ENCODE data around the gene GRAMD1A. TPM values are rescaled to one million over a fixed set of nuclear protein-coding genes. Genes with fewer than 3 reads are reported as not detected.
A peak's percentile ranks its signal among the peaks of the same experiment; 100 is the strongest.

Gene GRAMD1A
- total RNA-seq, 1 donor from 2014 or later: 61.9 TPM

- intact Hi-C loops (cut with DNase I): loop anchor here (10.0 kb wide), 1 partner anchor 208 kb away; no protein-coding TSS in a partner anchor
- H3K27me3 ChIP-seq: no peaks in the 10 kb centered on the region
- H3K9me3 ChIP-seq: no peaks in the 10 kb centered on the region
- H3K36me3 ChIP-seq: no peaks in the 10 kb centered on the region
- no peak overlapping the region for H3K27ac ChIP-seq
- H3K4me3 ChIP-seq: no peak overlapping the region
- no peak for DNase-seq (ENCODE audit: extremely low spot score in 2 of 2)
- TF ChIP-seq CTCF (IDR thresholded peaks at IDR 0.05): peak; percentile 89 to 93 (median 90)
- no peak for TF ChIP-seq POLR2AphosphoS5 (IDR thresholded peaks at IDR 0.05; ENCODE audit: insufficient read depth in 1 of 2, low read depth in 1 of 2)
- H3K4me1 ChIP-seq: no peaks in the 10 kb centered on the region
These were observed 66.8 kb downstream of the GRAMD1A start for GRCh38 chr19:35066691-35067563.

DNA sequence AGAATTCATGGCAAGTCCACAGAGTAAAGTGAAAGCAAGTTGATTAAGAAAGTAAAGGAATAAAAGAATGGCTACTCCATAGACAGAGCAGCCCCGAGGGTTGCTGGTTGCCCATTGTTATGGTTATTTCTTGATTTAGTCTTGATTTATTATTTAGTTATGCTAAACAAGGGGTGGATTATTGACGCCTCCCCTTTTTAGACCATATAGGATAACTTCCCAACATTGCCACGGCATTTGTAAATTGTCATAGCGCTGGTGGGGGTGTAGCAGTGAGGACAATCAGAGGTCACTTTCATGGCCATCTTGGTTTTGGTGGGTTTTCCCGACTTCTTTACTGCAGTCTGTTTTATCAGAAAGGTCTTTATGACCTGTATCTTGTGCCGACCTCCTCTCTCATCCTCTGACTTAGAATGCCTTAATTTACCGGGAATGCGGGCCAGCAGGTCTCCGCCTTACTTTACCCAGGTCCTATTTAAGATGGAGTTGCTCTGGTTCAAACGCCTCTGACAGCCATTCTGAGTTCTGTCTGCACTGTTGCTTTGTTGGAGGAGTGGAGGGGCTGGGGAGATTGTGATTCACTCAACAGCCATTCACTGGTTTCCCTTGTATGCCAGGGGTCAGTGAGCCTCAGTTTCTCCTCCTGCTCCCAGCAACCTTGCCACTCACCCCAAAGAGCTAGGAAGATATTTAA is 69.0 kb downstream of the GRAMD1A start:
- Histone ChIP-seq H3K27ac (no peak overlapping the region), H3K27me3 (no peaks in the 10 kb centered on the region), H3K36me3 (no peaks in the 10 kb centered on the region), H3K4me3 (no peak overlapping the region), H3K4me1 (no peaks in the 10 kb centered on the region), H3K9me3 (no peaks in the 10 kb centered on the region)
- TF ChIP-seq CTCF (IDR thresholded peaks at IDR 0.05): no peak
- intact Hi-C loops (cut with DNase I): loop anchor here (10.0 kb wide), 1 partner anchor 206 kb away; no protein-coding TSS in a partner anchor
- DNase-seq (ENCODE audit: extremely low spot score in 2 of 2): no peak

- no peaks in the 10 kb centered on the region for H3K36me3 ChIP-seq
- intact Hi-C loops (cut with DNase I): loop anchor here (10.0 kb wide), 1 partner anchor 205 kb away; no protein-coding TSS in a partner anchor
- DNase-seq (ENCODE audit: extremely low spot score in 2 of 2): no peak
- no peak overlapping the region for H3K27ac ChIP-seq
- TF ChIP-seq CTCF (IDR thresholded peaks at IDR 0.05) (no peak), POLR2AphosphoS5 (IDR thresholded peaks at IDR 0.05; ENCODE audit: insufficient read depth in 1 of 2, low read depth in 1 of 2) (no peak), POLR2A (IDR thresholded peaks at IDR 0.05) (no peak)
- H3K4me1 ChIP-seq: no peaks in the 10 kb centered on the region
- no peaks in the 10 kb centered on the region for H3K27me3 ChIP-seq
- H3K4me3 ChIP-seq: no peak overlapping the region
- H3K9me3 ChIP-seq: no peaks in the 10 kb centered on the region
These were observed 69.6 kb downstream of the GRAMD1A start for GRCh38 chr19:35069696-35070095.

DNA sequence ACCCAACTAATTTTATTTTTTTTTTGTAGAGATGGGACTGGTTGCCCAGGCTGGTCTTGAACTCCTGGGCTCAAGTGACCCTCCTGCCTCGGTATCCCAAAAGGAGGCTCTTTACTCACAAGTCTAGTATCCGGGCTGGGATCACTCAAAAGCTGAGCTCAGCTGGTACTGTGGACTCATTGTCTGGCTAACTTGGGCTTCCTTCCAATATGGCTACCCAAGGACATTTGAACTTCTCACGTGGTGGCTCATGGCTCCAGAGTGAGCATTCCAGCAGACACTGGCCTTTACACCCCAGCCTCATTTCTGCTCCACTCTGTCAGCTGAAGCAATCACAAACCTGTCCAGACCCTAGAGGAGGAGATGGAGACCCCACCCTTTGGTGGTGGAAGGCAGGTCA is 70.3 kb downstream of the GRAMD1A start:
- Histone ChIP-seq H3K4me3 (no peak overlapping the region), H3K27me3 (no peaks in the 10 kb centered on the region), H3K27ac (no peak overlapping the region), H3K36me3 (no peaks in the 10 kb centered on the region), H3K4me1 (no peaks in the 10 kb centered on the region), H3K9me3 (no peaks in the 10 kb centered on the region)
- TF ChIP-seq POLR2A (IDR thresholded peaks at IDR 0.05) (no peak), CTCF (IDR thresholded peaks at IDR 0.05) (no peak), POLR2AphosphoS5 (IDR thresholded peaks at IDR 0.05; ENCODE audit: insufficient read depth in 1 of 2, low read depth in 1 of 2) (no peak)
- DNase-seq (ENCODE audit: extremely low spot score in 2 of 2): no peak
- intact Hi-C loops (cut with DNase I): no loop called here

GRCh38 chr19:35073516-35073915 is 73.4 kb downstream of the GRAMD1A start:
- no peak for DNase-seq (ENCODE audit: extremely low spot score in 2 of 2)
- H3K4me3 ChIP-seq: no peak overlapping the region
- no peaks in the 10 kb centered on the region for H3K9me3 ChIP-seq
- TF ChIP-seq CTCF (IDR thresholded peaks at IDR 0.05): no peak
- no peak for TF ChIP-seq POLR2AphosphoS5 (IDR thresholded peaks at IDR 0.05; ENCODE audit: insufficient read depth in 1 of 2, low read depth in 1 of 2)
- TF ChIP-seq POLR2A (IDR thresholded peaks at IDR 0.05): no peak
- H3K27ac ChIP-seq: no peak overlapping the region
- intact Hi-C loops (cut with DNase I): no loop called here
- no peaks in the 10 kb centered on the region for H3K36me3 ChIP-seq
- no peaks in the 10 kb centered on the region for H3K27me3 ChIP-seq
- H3K4me1 ChIP-seq: no peaks in the 10 kb centered on the region

Measured in vagina (tissue), 2 donors.